Activated CD8-positive, alpha-beta memory T cell treated with anti-CD3 and anti-CD28 coated beads for 36 hours (primary cell): ENCODE measurements around the gene TTLL7. TPM values are rescaled to one million over a fixed set of nuclear protein-coding genes. Genes with fewer than 3 reads are reported as not detected.

ENCODE experiments used
- CTCF ChIA-PET: fragments of 350-600 bp; sonication (Branson Sonifier 250); formaldehyde crosslinking; loops from one replicate; lab custom pipeline; 2021; ENCODE audit warnings: antibody characterized with exemption; lab: Charles Lee
- POLR2A ChIA-PET: fragments of 350-600 bp; sonication (Branson Sonifier 250); formaldehyde crosslinking; loops from one replicate; lab custom pipeline; 2021; ENCODE audit warnings: antibody characterized with exemption; lab: Charles Lee
- total RNA-seq, 2 experiments: library from RNA; stranded (reverse); gene quantifications; one replicate each; pipeline ENCODE4 v1.2.3, GENCODE V29; 2021

The TTLL7 gene
- total RNA-seq, 2 experiments from 2014 or later = 0.63 to 1.8 TPM

GRCh38 chr1:83845437-83846071, 153.4 kb downstream of the TTLL7 start:
- POLR2A ChIA-PET = no interaction called here
- CTCF ChIA-PET = no interaction called here

GRCh38 chr1:83844546-83844945, 154.4 kb downstream of the TTLL7 start:
- ChIA-PET POLR2A (no interaction called here), CTCF (no interaction called here)

DNA sequence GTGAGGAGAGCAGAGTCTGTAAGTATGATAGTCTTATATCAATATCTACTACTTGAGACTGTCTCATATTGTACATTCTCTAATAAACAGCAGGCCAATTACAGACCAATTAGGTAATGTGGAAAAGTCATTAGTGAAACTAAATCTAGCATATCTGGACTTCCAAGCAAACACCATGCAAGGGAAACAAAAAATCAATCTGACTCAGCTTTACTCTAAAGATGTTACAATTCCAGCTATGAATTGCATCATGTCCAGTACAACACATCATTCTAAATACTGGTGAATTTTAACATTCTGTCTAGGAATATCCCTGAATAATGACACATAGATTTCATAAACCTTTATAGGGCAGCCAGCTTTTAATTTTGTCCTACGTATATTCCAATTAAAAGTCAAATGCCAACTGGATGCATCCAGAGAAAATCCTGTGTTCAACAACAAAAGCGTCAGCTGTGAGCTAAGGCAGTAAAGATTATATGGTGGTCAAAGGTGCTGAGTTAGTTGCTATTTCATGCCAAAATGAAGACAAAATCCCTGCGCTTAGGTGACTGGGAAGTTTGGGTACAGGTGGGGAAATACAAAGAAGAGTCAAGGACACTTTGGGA, 159.3 kb downstream of the TTLL7 start:
- CTCF ChIA-PET = no interaction called here
- POLR2A ChIA-PET = no interaction called here

DNA sequence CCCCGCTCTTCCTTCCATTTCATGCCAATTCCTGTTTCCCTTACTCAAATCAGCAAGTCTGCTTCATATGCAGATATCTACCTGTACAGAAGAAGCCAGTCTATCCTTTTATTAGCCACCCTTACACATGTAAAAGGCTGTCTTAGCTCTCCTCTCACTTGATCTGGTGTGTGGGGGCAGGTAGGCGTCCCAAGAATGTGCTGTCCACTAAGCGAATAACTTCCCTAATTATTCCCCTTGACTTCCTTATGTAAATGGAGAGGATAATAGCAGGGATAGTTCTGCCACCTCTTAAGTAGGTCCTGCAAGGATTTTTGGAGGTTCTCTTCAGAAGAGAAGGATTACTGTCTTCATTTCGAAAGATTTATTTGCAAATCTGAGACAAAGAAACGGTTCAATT, 160.4 kb downstream of the TTLL7 start:
- POLR2A ChIA-PET = no interaction called here
- CTCF ChIA-PET = no interaction called here

- CTCF ChIA-PET = no interaction called here
- POLR2A ChIA-PET = no interaction called here
Observed at GRCh38 chr1:83836543-83836942, 162.4 kb downstream of the TTLL7 start.

- ChIA-PET CTCF (no interaction called here), POLR2A (no interaction called here)
Observed at GRCh38 chr1:83834621-83835264, 164.2 kb downstream of the TTLL7 start.

- ChIA-PET POLR2A (no interaction called here), CTCF (no interaction called here)
Observed at GRCh38 chr1:83832194-83832593, 166.7 kb downstream of the TTLL7 start.

DNA sequence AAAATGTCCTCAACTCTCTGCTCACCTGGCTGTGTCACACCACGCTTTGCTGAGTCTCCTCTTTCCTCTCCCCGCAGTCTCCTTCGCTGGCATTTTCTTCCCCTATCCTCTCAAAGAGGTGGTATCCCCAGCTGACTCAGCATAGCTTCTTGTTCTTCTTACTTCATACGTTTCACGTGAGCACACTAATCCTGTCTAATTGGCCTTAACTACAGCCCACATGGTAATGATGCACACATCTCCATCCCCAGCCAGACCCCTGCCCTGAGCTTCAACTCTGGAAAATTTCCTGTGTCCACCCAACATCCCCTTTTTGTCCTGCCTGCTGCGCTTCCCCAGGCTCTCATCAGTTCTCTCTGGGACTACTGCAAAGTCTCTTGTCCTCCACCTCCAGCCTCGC, 169.8 kb downstream of the TTLL7 start:
- CTCF ChIA-PET = interaction anchor here (0.6 kb wide), 1 partner anchor 131 kb away, joined by 4 read pairs; no protein-coding TSS in a partner anchor

DNA sequence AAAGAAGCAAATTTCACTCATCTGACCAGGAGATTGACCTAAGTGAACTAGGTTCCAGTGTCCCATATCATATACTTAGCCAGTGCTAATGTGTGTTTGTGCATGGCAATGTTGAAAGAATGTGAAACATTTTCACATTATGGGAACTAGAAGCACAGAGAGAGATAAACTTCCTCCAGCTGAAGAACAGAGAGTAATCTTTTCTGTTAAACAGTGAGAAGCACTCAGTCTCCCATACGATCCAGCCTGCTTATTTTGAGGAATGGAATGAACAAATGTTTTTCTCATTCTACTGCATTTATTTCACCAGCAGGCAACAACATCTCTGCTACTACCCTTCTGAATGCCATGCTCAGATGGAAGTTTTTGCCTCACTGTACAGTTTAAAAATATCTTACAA, 170.5 kb downstream of the TTLL7 start:
- ChIA-PET POLR2A (no interaction called here), CTCF (interaction anchor here (0.6 kb wide), 1 partner anchor 132 kb away, joined by 4 read pairs; no protein-coding TSS in a partner anchor)

More for the DNA sequence above, 169.8 kb downstream of the TTLL7 start:
- POLR2A ChIA-PET = no interaction called here

DNA sequence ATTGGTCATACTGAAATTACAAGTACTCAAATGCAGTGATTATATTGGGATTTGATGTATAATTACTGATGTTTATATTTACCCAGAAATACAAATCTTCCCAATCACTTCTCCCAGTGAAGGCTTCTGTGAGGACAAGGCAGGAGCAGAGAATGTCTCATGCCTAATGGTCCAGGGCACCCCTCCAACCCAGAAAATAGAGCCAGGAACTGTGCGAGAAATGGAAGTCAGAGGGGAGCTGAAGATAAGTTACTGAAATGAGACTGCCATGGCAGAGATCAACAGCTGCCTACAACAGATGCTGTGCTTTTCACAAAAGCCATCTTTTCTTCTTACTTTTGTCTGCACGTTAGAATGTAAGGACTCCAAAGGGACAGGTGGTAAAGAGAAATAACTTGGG, 171.2 kb downstream of the TTLL7 start:
- ChIA-PET CTCF (no interaction called here), POLR2A (no interaction called here)

DNA sequence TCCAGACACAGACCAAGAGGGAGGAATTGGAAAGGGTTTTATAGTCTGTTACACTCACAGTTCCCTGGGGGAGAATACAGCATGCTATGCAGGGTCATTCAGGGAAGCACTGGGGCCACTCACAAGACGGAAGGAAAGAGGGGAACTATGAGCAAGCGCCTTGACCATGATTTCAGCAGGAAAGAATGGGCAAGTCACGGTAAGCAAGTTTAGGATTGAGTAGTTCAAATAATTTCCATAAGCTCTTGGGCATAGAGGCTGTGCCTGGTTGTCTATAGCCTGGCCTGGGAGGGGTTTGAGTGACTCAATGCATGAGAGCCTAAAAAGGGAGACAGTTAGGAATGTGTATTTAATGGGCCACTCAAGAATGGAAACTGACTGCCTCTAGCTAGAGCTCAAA, 176.7 kb downstream of the TTLL7 start:
- ChIA-PET CTCF (no interaction called here), POLR2A (no interaction called here)

- ChIA-PET CTCF (no interaction called here), POLR2A (no interaction called here)
Observed at GRCh38 chr1:83819436-83819835, 179.5 kb downstream of the TTLL7 start.

DNA sequence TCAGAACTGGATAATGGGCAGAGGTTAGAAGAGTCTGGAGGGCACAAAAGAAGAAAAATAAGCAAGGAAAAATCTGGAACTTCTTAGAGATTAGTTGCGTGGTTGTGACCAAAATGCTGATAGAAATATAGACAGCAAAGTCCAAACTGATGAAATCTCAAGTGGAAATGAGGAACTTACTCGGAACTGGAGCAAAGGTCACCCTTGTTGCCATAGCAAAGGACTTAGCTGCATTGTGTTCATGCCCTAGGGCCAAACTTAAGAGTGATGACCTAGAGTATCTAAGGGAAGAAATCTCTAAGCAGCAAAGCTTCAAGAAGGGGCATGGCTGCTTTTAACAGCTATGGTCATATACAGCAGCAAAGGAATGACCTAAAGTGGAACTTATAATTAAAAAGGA, 180.0 kb downstream of the TTLL7 start:
- CTCF ChIA-PET = no interaction called here
- POLR2A ChIA-PET = no interaction called here

DNA sequence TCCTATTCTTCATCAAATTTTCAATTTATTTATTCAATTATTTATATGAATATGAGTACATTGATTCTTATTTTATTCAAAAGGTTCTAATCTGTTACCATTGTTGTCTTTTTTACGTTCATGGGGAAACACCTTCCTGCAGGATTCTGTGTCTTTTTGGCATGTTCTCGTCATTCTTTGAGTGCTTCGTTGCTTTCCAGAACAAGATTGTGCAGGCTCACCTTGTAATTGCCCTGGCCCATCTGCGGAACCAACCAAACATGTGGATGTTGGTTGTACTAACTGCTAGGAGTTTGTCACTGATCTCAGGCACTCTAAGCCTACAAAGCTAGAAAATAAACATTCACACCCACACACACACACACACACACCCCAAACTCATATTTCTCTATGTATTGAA, 182.1 kb downstream of the TTLL7 start:
- CTCF ChIA-PET = no interaction called here
- POLR2A ChIA-PET = no interaction called here

GRCh38 chr1:83815330-83815729, 183.6 kb downstream of the TTLL7 start:
- POLR2A ChIA-PET = no interaction called here
- CTCF ChIA-PET = no interaction called here

Other genes starting within 250 kb of the TTLL7 start
- 10 to 100 TPM; 42.0 to 46.0 TPM for gene PRKACB, start 145.1 kb upstream of the TTLL7 start, total RNA-seq